Measurements from ENCODE around the gene RTL5.

RTL5 gene

GRCh38 chrX:72129661-72130060 lies 2.1 kb downstream of the RTL5 start:
- no peak for DNase-seq (ENCODE audit: low read depth)

GRCh38 chrX:72128881-72129280 lies 2.8 kb downstream of the RTL5 start:
- DNase-seq (ENCODE audit: low read depth): no peak

DNA sequence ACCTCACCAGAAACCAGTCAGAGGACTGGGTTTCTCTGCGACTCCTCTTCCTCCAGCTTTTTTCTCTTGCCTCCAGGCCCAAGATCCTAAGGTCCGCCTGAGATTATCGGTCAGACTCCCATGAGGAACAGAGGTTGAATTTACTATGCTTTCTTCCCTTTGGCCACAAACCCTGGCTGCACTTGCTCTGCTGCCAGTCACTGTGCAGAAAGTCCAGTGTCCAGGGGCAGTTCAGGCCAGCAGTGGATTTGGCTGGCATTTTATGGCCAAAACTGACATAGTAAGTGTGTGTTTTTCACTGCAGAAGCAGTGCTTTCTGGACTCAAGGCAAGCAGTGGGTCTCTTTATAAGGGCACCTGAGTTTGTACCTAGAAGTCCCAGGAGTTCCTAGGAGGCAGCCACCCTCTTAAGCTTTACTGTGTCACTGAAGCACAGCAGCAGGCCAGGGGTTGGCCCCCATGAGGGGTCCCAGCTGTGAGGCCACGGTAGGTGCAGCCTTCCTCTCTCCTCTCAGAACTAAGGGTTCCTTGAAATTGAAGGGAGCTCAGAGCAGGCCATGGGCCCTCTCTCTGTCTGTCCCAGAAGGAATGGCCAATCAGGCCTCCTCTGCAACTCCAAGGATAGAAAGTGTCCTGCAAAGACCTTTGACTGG lies 3.4 kb downstream of the RTL5 start:
- DNase-seq (ENCODE audit: low read depth): no peak

DNA sequence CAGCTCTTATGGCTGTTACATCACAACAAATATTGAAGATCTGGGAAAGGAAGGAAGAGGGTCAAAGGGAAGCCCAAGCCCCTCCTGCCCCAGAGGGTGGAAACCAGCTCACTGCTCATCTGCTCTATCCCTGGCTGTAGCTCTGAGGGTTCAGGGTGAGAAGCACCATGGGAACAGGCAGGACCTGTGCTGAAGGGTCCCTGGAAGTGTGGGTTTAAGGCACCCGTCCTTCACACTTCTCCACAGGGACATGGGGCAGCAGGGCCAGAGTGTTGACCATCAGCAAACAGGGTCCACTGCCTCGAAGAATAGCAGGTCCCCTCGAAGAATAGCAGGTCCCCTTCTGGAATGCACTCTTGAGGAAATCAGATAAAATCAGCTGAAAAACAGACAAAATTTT lies 4.4 kb downstream of the RTL5 start:
- no peak for DNase-seq (ENCODE audit: low read depth)

GRCh38 chrX:72126539-72127140 lies 5.1 kb downstream of the RTL5 start:
- DNase-seq (ENCODE audit: low read depth): peak; percentile 29

GRCh38 chrX:72126048-72126415 lies 5.7 kb downstream of the RTL5 start:
- DNase-seq (ENCODE audit: low read depth): no peak

DNA sequence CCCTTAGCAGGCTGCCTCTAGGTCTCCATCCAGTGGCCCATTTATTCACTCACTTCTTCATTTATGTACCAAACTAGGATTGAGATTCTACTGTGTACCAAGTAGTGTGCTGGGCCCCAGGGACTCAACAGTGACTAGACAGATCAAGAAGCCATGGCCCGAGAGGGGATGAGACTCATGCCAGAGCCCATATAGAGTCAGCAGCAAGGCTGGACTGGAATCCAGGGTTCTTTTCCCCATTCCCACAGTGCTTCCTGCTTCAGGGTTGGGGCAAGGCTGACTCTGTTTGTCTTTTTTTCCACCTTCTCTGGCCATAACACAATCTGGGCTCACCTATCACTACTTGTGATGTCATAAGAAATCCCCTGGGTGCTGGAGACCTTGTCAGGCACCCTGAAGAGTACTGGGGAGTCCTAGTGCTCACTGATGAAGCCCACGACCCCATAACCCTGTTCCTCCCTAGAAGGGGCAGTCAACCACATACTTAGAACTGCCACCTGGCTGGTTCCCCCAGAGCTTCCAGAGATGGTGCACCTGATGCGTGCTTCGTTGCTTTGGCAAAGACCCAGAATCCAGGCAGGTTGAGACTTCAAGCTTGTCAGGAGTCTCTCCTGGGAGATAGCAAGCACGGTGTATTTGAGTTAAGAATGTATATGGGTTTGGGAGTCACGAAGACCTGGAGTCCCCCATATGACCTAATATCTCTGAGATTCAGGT lies 6.2 kb downstream of the RTL5 start:
- DNase-seq (ENCODE audit: low read depth): no peak

GRCh38 chrX:72124540-72125201 lies 7.0 kb downstream of the RTL5 start:
- DNase-seq (ENCODE audit: low read depth): no peak

DNA sequence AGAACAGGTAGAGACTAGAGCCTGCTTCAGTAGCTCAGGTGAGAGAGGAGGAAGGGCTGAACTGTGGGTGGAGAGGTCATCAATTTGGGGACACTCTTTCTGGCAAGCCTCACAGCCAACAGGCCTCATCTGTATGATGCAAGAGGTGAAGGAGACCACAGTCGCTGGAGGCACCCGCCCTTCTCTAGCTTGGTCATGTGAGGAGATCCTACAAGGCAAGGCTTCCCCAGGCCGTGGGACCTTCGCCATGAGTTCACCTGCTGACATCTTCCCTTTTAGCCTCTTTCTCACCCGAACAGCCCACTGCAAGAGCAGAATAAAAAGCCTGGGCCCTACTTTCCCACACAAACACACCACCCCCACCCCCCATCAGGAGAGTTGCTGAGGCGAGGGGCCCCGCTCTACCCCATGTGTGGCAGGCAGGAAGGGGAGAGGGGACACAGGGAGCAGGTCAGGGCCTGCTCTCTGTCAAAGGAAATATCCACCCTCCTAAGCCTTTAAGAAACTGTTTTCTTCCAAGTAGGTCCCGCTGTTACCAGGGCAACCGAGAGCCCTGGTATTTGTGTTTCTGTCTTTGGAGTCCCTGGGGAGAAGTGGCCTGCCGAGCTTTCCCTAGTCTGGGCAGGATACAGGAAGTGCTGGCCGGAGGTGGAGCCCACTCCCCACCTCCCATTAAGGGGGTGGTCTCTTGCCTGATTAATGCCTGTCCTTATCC lies 8.1 kb downstream of the RTL5 start:
- DNase-seq (ENCODE audit: low read depth): no peak

DNA sequence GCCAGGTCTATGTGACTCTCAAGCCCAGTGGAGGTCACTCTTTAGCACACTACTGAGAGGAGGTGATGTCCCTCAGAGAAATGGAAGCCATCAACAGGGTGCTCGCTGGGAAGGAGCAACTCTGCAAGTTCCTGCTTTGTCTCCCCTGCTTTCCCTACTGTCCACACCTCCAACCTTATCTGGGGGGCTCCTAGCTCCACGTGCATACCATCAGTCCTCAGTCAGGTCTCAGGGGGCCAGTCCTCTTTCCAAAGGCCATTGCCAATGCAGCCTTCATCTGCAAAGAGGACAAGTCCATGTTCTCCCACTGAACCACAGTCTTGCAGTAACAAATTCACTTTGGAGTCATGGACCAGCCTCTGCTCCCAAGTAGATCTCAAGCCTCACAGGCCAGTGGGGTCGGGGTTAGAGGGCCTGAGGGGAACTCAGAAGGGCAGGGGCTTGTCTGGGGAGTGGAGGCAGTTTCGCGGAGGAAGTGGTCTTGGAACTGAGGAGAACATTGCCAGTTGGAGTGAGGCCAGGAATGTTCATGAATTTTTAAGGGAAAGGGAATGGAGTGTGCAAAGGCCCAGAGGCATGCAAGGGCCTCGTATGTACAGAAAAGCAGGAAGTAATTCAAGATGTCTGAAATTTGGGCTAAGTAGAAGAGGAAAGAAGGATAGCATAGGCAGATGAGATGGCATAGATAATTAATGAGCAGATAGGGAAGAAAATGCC lies 8.9 kb downstream of the RTL5 start:
- no peak for DNase-seq (ENCODE audit: low read depth)

DNA sequence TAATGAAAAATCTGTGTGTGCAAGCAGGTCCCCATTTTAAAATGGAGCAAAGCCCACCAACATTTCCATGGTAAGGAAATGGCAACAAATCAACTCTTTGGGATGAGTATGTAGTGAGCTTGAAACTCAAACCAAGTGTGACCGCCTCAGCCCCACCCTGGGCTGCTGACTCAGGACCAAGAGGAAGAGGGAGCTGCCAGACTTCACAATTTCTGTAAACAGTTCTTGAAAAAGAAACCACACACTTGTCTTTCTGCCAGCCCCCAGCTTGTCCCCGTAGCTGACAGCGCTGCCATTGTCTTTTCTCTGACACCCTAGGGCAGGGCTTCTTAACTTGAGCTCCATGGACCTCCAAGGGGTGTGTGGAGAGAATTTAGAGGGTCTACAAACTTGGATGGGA lies 10.3 kb downstream of the RTL5 start:
- DNase-seq (ENCODE audit: low read depth): no peak

DNA sequence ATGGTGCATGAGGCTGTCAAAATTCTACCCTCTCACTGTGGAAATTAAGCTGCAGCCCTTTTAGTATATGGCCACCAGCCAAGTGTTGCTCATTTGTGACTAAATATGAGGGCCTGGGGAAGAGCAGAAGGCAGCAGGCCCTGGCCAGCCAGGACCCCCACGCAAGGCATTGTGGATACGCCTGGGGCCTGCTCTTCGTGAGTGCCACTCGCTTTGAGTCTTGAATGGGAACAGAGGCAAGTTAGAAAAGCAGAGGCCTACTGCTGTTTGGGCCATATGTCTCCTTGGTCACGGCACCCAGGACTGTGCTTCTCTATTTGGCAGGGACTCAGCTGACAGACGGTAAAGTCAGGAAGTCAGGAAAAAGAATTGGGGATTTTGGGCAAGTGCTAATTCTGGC lies 10.9 kb downstream of the RTL5 start:
- no peak for DNase-seq (ENCODE audit: low read depth)

GRCh38 chrX:72117636-72118210 lies 14.0 kb downstream of the RTL5 start:
- DNase-seq (ENCODE audit: low read depth): no peak

- no peak for DNase-seq (ENCODE audit: low read depth)
These were observed 16.3 kb downstream of the RTL5 start for GRCh38 chrX:72115380-72115779.

DNA sequence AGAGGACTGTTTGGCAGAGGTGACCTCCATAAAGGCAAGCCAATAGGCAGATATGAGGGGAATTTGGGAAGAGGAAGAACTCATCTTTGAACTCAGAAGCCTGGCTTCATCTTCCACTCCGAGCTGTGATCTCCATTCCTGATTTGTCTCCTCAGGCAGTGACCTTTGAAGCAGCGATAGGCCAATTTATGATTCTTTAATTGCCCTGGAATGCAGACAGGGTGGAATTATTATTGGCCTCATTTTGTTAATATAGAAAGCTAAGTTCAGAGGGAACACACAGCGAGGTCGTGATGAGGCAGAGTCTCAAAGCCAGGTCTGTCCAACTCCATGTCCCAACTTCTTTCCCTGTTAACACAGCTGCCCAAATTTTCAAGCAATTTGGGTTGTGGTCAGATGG lies 16.9 kb downstream of the RTL5 start:
- DNase-seq (ENCODE audit: low read depth): no peak

- no peak for DNase-seq (ENCODE audit: low read depth)
These were observed 17.4 kb downstream of the RTL5 start for GRCh38 chrX:72114306-72114705.

DNA sequence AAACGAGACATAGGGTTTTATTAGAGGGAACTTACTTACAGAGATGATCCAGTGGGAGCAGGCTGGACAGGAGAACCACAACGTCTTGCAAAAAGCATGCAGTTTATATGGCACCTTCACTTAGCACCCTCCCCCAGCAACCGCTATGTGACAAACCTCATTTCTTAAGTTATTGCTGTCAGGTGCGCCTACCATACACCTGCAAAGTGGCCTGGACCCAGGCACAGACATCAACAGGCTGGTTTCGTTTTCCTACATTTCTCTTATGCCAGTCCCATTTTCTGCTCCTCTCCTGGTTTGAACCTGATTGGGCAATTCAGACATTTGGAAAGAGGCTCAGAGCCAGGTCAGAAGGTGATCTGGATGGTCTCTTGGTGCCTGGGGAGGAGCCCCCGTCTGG lies 18.3 kb downstream of the RTL5 start:
- DNase-seq (ENCODE audit: low read depth): no peak

DNA sequence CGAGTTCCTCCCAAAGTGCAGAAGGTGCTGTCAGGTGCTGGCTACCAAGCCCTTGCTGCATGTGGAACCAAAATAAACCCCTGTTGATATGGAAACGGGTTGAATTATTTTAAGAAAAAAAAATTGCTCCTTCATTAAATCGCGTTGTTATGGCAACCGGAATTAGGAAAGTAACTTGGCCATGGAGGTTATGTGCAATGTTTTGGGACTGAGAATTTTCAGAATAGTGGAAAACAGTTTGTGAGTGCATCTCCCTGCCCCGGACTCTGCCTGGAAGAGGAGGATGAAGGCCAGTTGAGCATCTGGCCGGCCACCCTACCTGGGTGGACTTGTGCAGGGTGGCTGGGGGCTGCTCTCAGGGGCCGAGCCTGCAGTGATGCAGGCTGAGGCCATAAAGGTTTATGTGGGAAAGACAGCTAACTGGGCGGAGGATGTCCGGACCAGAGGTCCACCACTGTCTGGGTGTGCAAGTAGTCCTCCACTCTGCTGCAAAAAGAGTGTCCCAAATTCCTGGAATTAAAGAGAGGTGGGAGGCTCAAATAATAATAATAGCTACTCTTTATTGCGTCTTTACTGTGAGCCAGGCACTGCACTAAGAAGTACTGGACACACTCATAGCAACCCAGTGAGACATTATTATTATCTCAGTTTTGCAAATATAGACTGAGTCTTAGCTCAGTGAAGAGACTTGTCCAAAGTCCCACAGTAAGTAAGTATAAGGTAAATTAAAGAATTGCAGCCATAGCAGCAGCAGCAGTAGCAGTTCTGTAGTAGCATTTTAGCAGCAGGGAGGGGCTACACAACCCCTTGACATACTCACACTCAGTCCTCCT lies 20.6 kb downstream of the RTL5 start:
- DNase-seq (ENCODE audit: low read depth): no peak

DNA sequence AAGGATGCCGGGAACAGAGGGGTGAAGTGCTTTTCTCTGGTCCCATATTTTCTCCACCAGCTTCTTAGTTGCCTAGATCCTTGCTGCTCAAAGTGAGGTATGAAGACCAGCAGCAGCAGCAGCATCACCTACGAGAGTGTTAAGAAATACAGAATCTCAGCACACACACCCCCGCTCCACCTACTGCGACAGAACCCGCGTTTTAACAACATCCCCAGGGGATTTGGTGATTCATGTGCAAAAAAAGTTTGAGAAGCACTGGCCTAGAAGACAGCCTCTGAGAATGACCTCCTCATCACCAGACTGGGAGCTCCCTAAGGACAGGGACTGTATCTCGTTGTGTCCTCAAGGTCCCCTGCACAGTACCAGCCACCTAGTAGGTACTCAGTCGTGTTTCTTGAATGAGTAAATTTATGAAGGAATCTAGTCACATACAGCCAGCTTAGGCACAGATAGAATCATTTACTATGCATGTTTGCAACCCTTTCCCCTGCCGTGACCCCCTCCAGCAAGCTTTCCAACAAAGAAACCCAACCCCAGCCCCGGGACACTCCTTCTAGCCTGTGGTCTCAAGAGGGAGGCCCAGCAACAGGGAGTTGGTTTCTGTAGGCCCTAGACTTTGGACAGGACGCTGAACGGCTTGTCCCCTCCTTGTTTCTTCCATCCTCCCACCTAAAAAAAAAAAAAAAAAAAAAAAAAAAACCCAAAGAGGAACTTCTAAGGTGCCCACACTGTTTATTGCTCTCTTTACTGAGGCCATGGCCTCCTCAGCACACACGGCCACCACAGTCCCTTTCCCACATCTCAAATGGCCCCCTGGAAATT lies 21.5 kb downstream of the RTL5 start:
- no peak for DNase-seq (ENCODE audit: low read depth)

- no peak for DNase-seq (ENCODE audit: low read depth)
These were observed 23.0 kb downstream of the RTL5 start for GRCh38 chrX:72108666-72109065.

All from HS-27A (cell line).